ENCODE data around the gene MYO1F. TPM values are rescaled to one million over a fixed set of nuclear protein-coding genes. Genes with fewer than 3 reads are reported as not detected.

MYO1F gene
- total and polyA plus RNA-seq, 10 of the 15 experiments (the other 5 are each of a cell fraction or from before 2014, with no cell fraction given): 3.5 to 49.4 (median 31.3) TPM

- FAIRE-seq: peak; percentile 75
- H3K27ac ChIP-seq (ENCODE audit: control insufficient read depth, insufficient read depth): no peak overlapping the region
- no peaks in the 10 kb centered on the region for H3K27me3 ChIP-seq (replicated peaks in 1 of 2; ENCODE audit: control insufficient read depth in 2 of 2, insufficient read depth in 2 of 2, low read length in 1 of 2)
- no TSS peak for BruUV-seq (replicated peaks)
- peaks cover 0 to 2% of the 10 kb centered on the region in 2 experiments; a peak in 1 of 4 replicates for H3K36me3 ChIP-seq (ENCODE audit: control insufficient read depth in 2 of 2, insufficient read depth in 2 of 2, low read length in 1 of 2)
- no peak overlapping the region for H3K4me3 ChIP-seq
- no peaks in the 10 kb centered on the region for H4K20me1 ChIP-seq (ENCODE audit: control insufficient read depth, insufficient read depth)
- H3K9me3 ChIP-seq (replicated peaks; ENCODE audit: control insufficient read depth, insufficient read depth, low read length): no peaks in the 10 kb centered on the region
- ChIA-PET RAD21 (ENCODE audit: unreplicated experiment) (no interaction called here), CTCF (interaction anchor here (0.6 to 3.3 kb wide), 2 partner anchors 61 to 99 kb away, joined by 3 to 16 read pairs; no protein-coding TSS in a partner anchor), SMC1A (ENCODE audit: uncharacterized antibody, unreplicated experiment) (no interaction called here), POLR2A (interaction anchor here (0.6 kb wide), 1 partner anchor 155 kb away, joined by 4 read pairs; no protein-coding TSS in a partner anchor)
- no peak overlapping the region for H3K4me2 ChIP-seq (ENCODE audit: control insufficient read depth, insufficient read depth)
- WGBS (ENCODE audit: insufficient coverage, insufficient replicate concordance, low lambda C conversion rate, missing lambda C conversion rate): 19% methylated on average over 10 of the region's 10 CpGs
- in situ Hi-C loops (cut with MboI): no loop called here
- peaks cover 11% of the 10 kb centered on the region; the same call in 1 of the 2 replicates for H3K4me1 ChIP-seq (ENCODE audit: control insufficient read depth, insufficient read depth, low read length)
- peak overlapping the region; percentile 31; the same call in 1 of the 2 replicates for H2AFZ ChIP-seq (ENCODE audit: control insufficient read depth, low read depth, low read length)
- H3K9ac ChIP-seq (ENCODE audit: control insufficient read depth, insufficient read depth, low read length): no peak overlapping the region
- H3K79me2 ChIP-seq (ENCODE audit: control insufficient read depth, insufficient read depth, low read length): peaks cover 2% of the 10 kb centered on the region
- no peak for TF ChIP-seq EZH2 (IDR thresholded peaks at IDR 0.05; ENCODE audit: borderline replicate concordance, control insufficient read depth, low read depth, low read length)
- TF ChIP-seq MEF2B (IDR thresholded peaks at IDR 0.05; ENCODE audit: partially characterized antibody, poor library complexity, severe bottlenecking): no peak
- no peak for TF ChIP-seq CUX1 (IDR thresholded peaks at IDR 0.05; ENCODE audit: insufficient replicate concordance, low read depth, low read length)
- no peak for ATAC-seq
- intact Hi-C loops (cut with micrococcal nuclease; ENCODE audit: unreplicated experiment): no loop called here
- no peak for DNase-seq (ENCODE audit: low read depth, low spot score)
Observed at GRCh38 chr19:8517551-8518442, 59.4 kb downstream of the MYO1F start.
